ENCODE measurements around the gene MAP7D1. TPM values are rescaled to one million over a fixed set of nuclear protein-coding genes. Genes with fewer than 3 reads are reported as not detected.
A peak's percentile ranks its signal among the peaks of the same experiment; 100 is the strongest.

MAP7D1 gene
- total RNA-seq, 1 experiment from 2014 or later = 49.9 TPM

- H3K36me3 Mint-ChIP-seq (ENCODE audit: insufficient read depth in 1 of 3, low read depth in 3 of 3) = peaks cover 11 to 38% (median 26%) of the 10 kb centered on the region in 3 experiments; a peak in 6 of 7 replicates
- H4K20me1 ChIP-seq (ENCODE audit: control insufficient read depth, insufficient read depth, insufficient read length) = no peaks in the 10 kb centered on the region
- peak overlapping the region; percentile 90 for H3K4me2 ChIP-seq (ENCODE audit: insufficient read depth, insufficient read length, low read length)
- peak overlapping the region; percentile 99 to 100 (median 99) for H3K27ac Mint-ChIP-seq
- H2BK120ac ChIP-seq (ENCODE audit: low read depth, low read length, poor library complexity, severe bottlenecking) = no peak overlapping the region
- no peaks in the 10 kb centered on the region for H3K79me1 ChIP-seq (ENCODE audit: insufficient read depth, low read depth, low read length, poor library complexity, severe bottlenecking)
- no peaks in the 10 kb centered on the region for H3K27me3 Mint-ChIP-seq (ENCODE audit: low read depth)
- H4K91ac ChIP-seq (ENCODE audit: insufficient read length, low read depth, low read length) = no peak overlapping the region
- H2BK5ac ChIP-seq (ENCODE audit: insufficient read length, low read length) = peak overlapping the region; percentile 73
- no peak overlapping the region for H3T11ph ChIP-seq (ENCODE audit: low read length)
- no peak overlapping the region for H2AK5ac ChIP-seq (ENCODE audit: insufficient read length, low read length)
- H2AFZ ChIP-seq (ENCODE audit: low read length) = no peak overlapping the region
- H2BK20ac ChIP-seq (ENCODE audit: low read depth, low read length, poor library complexity, severe bottlenecking) = no peak overlapping the region
- no peak overlapping the region for H4K8ac ChIP-seq (replicated peaks; ENCODE audit: insufficient read length, low read depth, low read length)
- H3K4ac ChIP-seq (ENCODE audit: low read depth, low read length) = no peak overlapping the region; the same call in 1 of the 2 replicates
- H3K9ac ChIP-seq (ENCODE audit: extremely low read depth, insufficient read length, low read length) = peak overlapping the region; percentile 96
- H3K9me3 Mint-ChIP-seq = no peaks in the 10 kb centered on the region; a peak in 1 of 5 replicates
- TF ChIP-seq CTCF (conservative IDR thresholded peaks at IDR 0.05) = peak; percentile 63
- peak overlapping the region; percentile 83 for H3K27ac ChIP-seq (ENCODE audit: insufficient read length, low read depth, low read length)
- peak overlapping the region; percentile 92 to 94 for H3K4me3 Mint-ChIP-seq
- H3K27me3 ChIP-seq (ENCODE audit: insufficient read depth, low read length) = no peaks in the 10 kb centered on the region
- no peak overlapping the region for H3K23ac ChIP-seq (ENCODE audit: insufficient read length, low read depth, low read length)
- H3K18ac ChIP-seq (ENCODE audit: insufficient read length, low read depth, low read length) = peak overlapping the region; percentile 97
- peak overlapping the region; percentile 42 for H3K56ac ChIP-seq (ENCODE audit: insufficient read length, low read depth, low read length)
- H2BK15ac ChIP-seq (ENCODE audit: low read depth, low read length) = no peak overlapping the region
- H3K14ac ChIP-seq (ENCODE audit: insufficient read depth, low read length) = peak overlapping the region; percentile 97
- H4K5ac ChIP-seq (ENCODE audit: insufficient read length, low read depth, low read length) = no peak overlapping the region
- peak; percentile 79 for DNase-seq
- no peaks in the 10 kb centered on the region for H3K9me3 ChIP-seq (ENCODE audit: control insufficient read depth, low read depth, low read length)
- H3K23me2 ChIP-seq (ENCODE audit: insufficient read length, low read depth, low read length, poor library complexity, severe bottlenecking) = peaks cover 14% of the 10 kb centered on the region
- H3K4me1 Mint-ChIP-seq = peaks cover 19 to 24% of the 10 kb centered on the region in 2 experiments
- no CpG with 5 or more reads among the region's 29 CpGs for WGBS (ENCODE audit: extremely low coverage, insufficient read length, low lambda C conversion rate)
- no peak overlapping the region for H2BK12ac ChIP-seq (ENCODE audit: insufficient read length, low read depth, low read length)
- peaks cover 33% of the 10 kb centered on the region; the same call in 1 of the 2 replicates for H3K79me2 ChIP-seq (ENCODE audit: insufficient read depth, low read length)
- H3K4me1 ChIP-seq (ENCODE audit: insufficient read depth, low read length) = no peaks in the 10 kb centered on the region; the same call in 1 of the 2 replicates
Observed at GRCh38 chr1:36224537-36225282, 68.8 kb downstream of the MAP7D1 start.
